GM06990 (cell line): ENCODE data around the gene ERC1.
A peak's percentile ranks its signal among the peaks of the same experiment; 100 is the strongest.

ENCODE experiments used
- DNase-seq: peaks from one replicate; pipeline ENCODE4 v3.0.0-alpha.2; 2011; ENCODE audit not compliant: insufficient read length; ENCODE audit errors: extremely low read depth
- H3K27me3 ChIP-seq: replicated peaks from 2 replicates; pipeline ENCODE4 v1.6.0; 2011; ENCODE audit warnings: low read length; ENCODE audit not compliant: control insufficient read depth, insufficient read depth
- H3K36me3 ChIP-seq: 2 replicates; pipeline ENCODE4 v1.5.1; 2011; ENCODE audit warnings: low read length; ENCODE audit not compliant: control insufficient read depth, insufficient read depth
- H3K4me3 ChIP-seq: replicated peaks from 2 replicates; pipeline ENCODE4 v1.5.1; 2011; ENCODE audit warnings: low read depth, mild to moderate bottlenecking, control low read depth, low read length
- CTCF ChIP-seq: IDR thresholded peaks from 2 replicates; pipeline ENCODE4 v1.5.1; 2011; ENCODE audit warnings: low read length, control low read depth, mild to moderate bottlenecking, inconsistent platforms; ENCODE audit not compliant: insufficient read depth, poor library complexity, severe bottlenecking

The ERC1 gene

GRCh38 chr12:971991-972390 is 19.0 kb upstream of the ERC1 start:
- H3K27me3 ChIP-seq, result no peaks in the 10 kb centered on the region
- H3K4me3 ChIP-seq, result no peak overlapping the region
- no peaks in the 10 kb centered on the region for H3K36me3 ChIP-seq
- no peak for DNase-seq
- no peak for TF ChIP-seq CTCF

- DNase-seq, result no peak
- no peaks in the 10 kb centered on the region for H3K36me3 ChIP-seq
- no peaks in the 10 kb centered on the region for H3K27me3 ChIP-seq
- H3K4me3 ChIP-seq, result no peak overlapping the region
- TF ChIP-seq CTCF, result no peak
These were observed 16.7 kb upstream of the ERC1 start for GRCh38 chr12:974271-974862.

- H3K27me3 ChIP-seq, result no peaks in the 10 kb centered on the region
- H3K36me3 ChIP-seq, result no peaks in the 10 kb centered on the region
- H3K4me3 ChIP-seq, result no peak overlapping the region
- DNase-seq, result no peak
- no peak for TF ChIP-seq CTCF
These were observed 14.4 kb upstream of the ERC1 start for GRCh38 chr12:976644-977043.

- Histone ChIP-seq H3K4me3 (no peak overlapping the region), H3K36me3 (no peaks in the 10 kb centered on the region), H3K27me3 (no peaks in the 10 kb centered on the region)
- TF ChIP-seq CTCF, result peak; percentile 13
- DNase-seq, result no peak
These were observed 13.9 kb upstream of the ERC1 start for GRCh38 chr12:977156-977555.

GRCh38 chr12:979349-979748 is 11.7 kb upstream of the ERC1 start:
- H3K36me3 ChIP-seq, result no peaks in the 10 kb centered on the region
- TF ChIP-seq CTCF, result no peak
- no peaks in the 10 kb centered on the region for H3K27me3 ChIP-seq
- no peak overlapping the region for H3K4me3 ChIP-seq
- DNase-seq, result no peak

- Histone ChIP-seq H3K4me3 (no peak overlapping the region), H3K36me3 (no peaks in the 10 kb centered on the region), H3K27me3 (no peaks in the 10 kb centered on the region)
- TF ChIP-seq CTCF, result no peak
- peak; percentile 27 for DNase-seq
These were observed 9.7 kb upstream of the ERC1 start for GRCh38 chr12:981176-981828.
